Measurements from ENCODE around the gene ACKR3.

- TF ChIP-seq CTCF (IDR thresholded peaks at IDR 0.05) (no peak), POLR2A (IDR thresholded peaks at IDR 0.05) (no peak)
Measured at GRCh38 chr2:236568922-236569572, 578 bp upstream of the ACKR3 start.
